Stomach (tissue), 4 donors: ENCODE data around the gene USP37.

Experiments
- EP300 ChIP-seq: sonication (generic); formaldehyde crosslinking; IDR thresholded peaks from one replicate; pipeline ENCODE4 v1.6.1; 2017; ENCODE audit warnings: antibody characterized with exemption
- POLR2A ChIP-seq, 4 donors: fragments of 450-650 bp; IDR thresholded peaks; one replicate each; pipeline ENCODE4 v1.6.1; 2016; ENCODE audit warnings: antibody characterized with exemption in 4 of 4, control low read depth in 2 of 4, mild to moderate bottlenecking in 1 of 4, moderate library complexity in 1 of 4
- POLR2AphosphoS5 ChIP-seq, 3 donors: sonication (generic); formaldehyde crosslinking; IDR thresholded peaks; one replicate each; pipeline ENCODE4 v1.6.1; 2016; ENCODE audit warnings: antibody characterized with exemption in 3 of 3
- TF ChIP-seq, protein P1 (sequence below), 7 experiments: fragments of 450-650 bp in 4 of 7; fragments of 200-600 bp in 3 of 7; sonication (generic) in 3 of 7; IDR thresholded peaks; one replicate each; pipeline ENCODE4 v1.5.1; 2016 to 2019; ENCODE audit warnings: antibody characterized with exemption in 7 of 7, control low read depth in 2 of 7, mild to moderate bottlenecking in 1 of 7

DNA sequence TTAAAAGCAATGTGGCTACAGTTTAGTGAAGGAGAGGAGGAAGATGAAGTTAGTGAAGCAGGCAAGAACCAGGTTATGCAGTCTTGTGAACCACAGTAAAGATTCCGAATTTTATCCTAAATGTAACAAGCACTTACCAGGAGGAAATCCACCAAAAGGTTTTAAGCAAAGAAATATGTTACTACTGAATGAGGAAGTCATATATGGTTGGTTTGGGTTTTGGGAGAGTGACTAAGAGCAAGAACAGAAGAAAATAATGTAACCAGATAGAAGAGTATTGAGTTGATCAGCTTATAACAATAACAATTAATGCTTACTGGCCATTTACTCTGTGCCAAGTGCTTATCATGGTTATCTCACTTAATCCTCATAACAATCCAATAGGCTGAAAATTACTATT lies 1.9 kb downstream of the USP37 start:
- TF ChIP-seq, protein P1, sequence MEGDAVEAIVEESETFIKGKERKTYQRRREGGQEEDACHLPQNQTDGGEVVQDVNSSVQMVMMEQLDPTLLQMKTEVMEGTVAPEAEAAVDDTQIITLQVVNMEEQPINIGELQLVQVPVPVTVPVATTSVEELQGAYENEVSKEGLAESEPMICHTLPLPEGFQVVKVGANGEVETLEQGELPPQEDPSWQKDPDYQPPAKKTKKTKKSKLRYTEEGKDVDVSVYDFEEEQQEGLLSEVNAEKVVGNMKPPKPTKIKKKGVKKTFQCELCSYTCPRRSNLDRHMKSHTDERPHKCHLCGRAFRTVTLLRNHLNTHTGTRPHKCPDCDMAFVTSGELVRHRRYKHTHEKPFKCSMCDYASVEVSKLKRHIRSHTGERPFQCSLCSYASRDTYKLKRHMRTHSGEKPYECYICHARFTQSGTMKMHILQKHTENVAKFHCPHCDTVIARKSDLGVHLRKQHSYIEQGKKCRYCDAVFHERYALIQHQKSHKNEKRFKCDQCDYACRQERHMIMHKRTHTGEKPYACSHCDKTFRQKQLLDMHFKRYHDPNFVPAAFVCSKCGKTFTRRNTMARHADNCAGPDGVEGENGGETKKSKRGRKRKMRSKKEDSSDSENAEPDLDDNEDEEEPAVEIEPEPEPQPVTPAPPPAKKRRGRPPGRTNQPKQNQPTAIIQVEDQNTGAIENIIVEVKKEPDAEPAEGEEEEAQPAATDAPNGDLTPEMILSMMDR (IDR thresholded peaks at IDR 0.05), result no peak
- TF ChIP-seq POLR2AphosphoS5 (IDR thresholded peaks at IDR 0.05), result no peak
- no peak for TF ChIP-seq POLR2A (IDR thresholded peaks at IDR 0.05)
- TF ChIP-seq EP300, result no peak
